NCI-H2107 treated with DMSO at 0.1 percent for 48 hours (cell line): Measurements from ENCODE around the gene SMDT1.
"Not testable (repeated sequence)": the region's sequence is repeated elsewhere in the genome, so short reads cannot be mapped to it uniquely, and the experiment has no call there.

Experiments used
- DNase-seq: peaks from one replicate; lab custom pipeline; 2025; ENCODE audit not compliant: unreplicated experiment; lab: John Stamatoyannopoulos, UW

SMDT1 gene

DNA sequence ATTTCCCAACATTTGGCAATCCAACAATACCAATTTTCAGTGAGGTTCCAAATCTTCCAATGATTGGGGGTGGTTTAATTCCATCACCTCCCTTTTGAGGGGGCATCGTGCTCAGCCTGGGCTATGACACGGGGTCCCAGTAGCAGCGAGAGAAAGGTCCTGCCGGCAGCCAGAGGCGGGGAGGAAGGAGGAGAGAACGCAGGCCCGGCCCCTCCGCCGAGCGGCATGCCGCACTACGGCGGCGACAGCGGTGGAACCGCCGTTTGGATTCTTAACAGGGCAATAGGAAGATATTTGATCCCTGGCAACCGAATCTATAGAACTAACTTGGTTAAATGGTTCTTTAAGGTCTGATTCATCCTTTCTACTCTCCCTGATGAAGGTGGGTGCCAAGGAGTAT is 29.3 kb downstream of the SMDT1 start:
- DNase-seq, result no peak

DNA sequence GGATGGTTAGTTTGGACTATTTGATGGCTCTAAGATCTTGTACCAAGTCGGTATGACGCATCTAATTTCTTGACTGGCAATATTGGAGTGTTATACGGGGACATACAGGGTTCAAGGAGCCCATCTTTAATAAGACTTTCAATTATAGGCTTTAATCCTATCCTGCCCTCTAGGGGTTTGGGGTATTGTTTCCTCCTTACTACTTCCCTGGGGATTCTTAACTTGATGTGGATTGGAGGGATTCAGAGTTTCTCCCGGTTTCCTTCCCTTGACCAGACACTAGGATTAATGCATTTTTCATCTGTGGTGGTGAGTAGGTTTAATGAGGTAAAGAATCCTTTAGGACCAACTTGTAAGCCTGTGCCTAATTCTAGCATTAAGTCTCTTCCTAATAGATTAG is 32.3 kb downstream of the SMDT1 start:
- no peak for DNase-seq

DNA sequence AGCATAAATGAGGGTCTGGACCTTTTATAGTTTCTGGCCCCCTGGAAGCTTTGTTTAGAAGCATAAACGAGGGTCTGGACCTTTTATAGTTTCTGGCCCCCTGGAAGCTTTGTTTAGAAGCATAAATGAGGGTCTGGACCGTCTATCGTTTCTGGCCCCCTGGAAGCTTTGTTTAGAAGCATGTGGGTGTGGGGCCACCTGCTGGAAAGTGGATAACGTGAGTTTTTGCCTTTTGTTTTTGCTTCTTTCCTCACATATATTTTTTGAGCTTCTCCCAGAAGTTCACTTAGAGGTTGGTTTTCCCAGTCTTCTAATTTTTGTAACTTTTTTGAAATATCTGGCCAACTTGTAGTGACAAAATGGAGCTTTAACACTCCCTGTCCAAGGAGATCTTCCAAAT is 33.3 kb downstream of the SMDT1 start:
- DNase-seq, result not testable (repeated sequence)

DNA sequence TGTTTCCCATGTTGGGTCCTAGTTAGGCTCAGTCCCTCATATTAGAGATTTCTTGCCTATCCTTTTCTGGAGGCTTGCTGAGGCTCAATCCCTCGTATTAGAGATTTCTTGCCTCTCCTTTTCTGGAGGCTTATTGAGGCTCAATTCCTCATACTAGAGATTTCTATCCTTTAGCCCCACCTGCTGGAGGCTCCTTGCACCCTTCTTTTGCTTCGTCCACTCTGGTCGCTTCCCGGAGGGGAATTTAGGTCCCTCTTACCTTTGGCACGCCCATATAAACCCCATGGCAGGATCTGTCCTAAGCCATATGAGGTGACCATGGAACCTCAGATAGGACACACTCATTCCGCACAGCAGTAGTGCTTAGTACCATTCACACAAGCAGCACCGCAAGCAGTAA is 35.2 kb downstream of the SMDT1 start:
- DNase-seq, result no peak

DNA sequence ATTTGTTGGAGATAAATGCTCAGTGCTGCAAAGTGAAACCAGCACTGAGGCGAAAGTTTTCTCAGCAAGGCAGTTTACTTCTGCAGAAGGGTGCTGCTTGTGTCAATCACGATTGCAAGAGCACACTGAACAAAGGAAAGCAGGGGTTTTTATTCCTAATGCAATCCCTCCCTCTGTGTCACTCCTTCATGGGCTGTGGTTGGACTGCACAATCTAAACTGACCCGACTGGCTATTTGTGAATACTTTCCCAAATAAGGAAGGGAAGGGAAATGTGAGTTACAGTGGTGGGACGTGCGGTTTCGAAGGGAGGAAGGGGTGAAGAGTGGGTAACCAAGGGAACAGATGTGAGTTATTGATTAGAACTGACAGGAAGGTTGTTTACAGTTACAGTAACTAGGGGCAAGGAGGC is 35.9 kb downstream of the SMDT1 start:
- DNase-seq, result not testable (repeated sequence)

DNA sequence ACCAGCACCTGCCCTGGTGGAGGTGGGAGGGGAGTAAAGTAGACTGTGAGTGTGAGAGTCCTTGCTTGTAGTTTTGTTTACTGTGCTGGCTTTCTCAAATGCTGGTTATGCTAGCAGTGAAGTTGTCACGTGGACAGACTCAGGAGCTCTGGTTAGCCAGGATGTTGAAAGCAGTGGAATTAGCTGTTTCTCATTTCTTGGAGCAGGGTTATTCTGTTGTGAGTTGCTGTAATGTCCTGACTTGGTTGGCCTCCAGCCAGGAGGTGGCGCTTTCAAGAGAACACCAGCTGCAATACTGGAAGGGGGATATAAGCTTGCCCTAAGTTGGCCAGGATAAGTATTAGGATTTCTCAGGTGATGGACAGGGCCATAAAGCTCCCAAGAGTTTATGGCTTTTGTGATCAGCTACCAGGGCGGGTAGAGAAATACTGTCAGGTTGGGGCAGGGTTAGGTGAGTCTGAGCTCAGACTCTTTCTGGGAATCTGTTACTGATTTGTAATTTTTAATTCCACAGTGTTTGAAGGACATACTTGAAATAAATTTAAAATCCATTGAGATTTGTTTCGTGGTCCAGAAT is 37.4 kb downstream of the SMDT1 start:
- no peak for DNase-seq

DNA sequence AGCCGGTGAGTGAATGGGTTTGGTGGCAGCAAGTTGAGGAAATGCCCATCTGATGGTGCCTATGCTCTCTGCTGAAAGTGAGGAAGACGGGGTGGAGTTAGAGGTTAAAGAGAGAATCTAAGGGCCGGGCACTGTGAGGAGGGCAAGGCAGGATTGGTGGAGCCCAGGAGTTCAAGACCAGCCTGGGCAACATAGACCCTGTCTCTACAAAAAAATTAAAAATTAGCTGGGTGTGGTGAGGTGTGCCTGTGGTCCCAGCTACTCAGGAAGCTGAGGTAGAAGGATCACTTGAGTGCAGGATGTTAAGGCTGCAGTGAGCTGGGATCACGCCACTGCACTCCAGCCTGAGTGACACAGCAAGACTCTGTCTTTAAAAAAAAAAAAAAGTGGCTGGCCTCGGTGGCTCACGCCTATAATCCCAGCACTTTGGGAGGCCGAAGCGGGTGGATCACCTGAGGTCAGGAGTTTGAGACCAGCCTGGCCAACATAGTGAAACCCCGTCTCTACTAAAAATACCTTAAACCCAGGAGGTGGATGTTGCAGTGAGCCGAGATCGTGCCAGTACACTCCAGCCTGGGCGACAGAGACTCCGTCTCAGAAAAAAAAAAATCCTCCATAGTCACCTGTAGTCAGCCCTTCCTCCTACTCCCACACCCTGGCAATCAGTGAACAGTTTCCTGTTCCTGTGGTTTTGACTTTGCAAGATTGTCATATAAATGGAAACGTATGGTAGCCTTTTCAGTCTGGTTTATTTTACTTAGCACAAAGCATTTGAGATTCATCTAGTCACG is 40.9 kb downstream of the SMDT1 start:
- not testable (repeated sequence) for DNase-seq

DNA sequence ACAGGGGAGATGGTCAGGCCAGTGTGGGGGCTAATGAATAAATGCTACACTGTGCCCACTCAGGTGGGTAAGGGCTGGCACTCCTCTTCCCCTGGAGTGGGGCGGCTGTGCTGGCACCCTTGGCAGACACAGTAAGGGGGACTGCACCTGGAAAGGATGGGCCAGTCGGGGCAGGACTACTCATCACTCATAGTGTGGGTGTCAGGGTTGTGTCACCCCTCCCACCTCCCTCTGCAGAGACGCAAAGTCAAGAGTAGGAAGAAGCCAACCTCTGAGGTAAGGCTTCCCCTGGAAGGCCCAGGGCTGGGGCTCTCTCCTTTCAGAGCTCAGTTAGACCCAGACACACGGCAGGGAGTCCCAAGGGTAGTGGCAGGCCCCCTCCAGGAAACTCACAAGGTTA is 44.0 kb downstream of the SMDT1 start:
- not testable (repeated sequence) for DNase-seq

DNA sequence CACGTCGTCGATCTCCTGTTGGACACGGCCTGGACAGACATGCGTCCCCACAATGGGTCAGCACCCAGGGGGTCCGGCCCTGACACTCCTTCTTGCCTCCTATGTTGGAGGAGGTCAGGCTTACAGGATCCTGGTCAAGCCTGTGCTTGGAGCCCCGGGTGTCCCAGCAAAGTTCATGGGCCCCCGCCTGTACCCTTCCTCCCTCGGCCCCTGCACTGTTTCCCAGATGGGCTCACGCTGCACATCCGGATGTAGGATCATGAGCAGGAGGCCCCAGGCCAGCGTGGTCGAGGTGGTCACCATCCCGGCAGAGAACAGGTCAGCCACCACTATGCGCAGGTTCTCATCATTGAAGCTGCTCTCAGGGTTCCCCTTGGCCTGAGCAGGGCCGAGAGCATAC is 48.1 kb downstream of the SMDT1 start:
- DNase-seq, result no peak

DNA sequence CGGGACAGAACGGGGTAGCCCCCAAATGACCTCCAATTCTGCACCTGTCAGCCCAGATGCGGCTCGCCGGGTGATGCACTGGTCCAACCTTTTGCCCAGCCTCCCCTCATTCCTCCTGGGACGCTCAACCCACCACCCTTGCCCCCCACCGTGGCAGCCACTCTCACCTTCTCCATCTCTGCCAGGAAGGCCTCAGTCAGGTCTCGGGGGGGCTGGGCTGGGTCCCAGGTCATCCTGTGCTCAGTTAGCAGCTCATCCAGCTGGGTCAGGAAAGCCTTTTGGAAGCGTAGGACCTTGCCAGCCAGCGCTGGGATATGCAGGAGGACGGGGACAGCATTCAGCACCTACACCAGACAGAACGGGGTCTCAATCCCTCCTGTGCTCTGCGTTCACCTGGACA is 48.5 kb downstream of the SMDT1 start:
- DNase-seq, result not testable (repeated sequence)

DNA sequence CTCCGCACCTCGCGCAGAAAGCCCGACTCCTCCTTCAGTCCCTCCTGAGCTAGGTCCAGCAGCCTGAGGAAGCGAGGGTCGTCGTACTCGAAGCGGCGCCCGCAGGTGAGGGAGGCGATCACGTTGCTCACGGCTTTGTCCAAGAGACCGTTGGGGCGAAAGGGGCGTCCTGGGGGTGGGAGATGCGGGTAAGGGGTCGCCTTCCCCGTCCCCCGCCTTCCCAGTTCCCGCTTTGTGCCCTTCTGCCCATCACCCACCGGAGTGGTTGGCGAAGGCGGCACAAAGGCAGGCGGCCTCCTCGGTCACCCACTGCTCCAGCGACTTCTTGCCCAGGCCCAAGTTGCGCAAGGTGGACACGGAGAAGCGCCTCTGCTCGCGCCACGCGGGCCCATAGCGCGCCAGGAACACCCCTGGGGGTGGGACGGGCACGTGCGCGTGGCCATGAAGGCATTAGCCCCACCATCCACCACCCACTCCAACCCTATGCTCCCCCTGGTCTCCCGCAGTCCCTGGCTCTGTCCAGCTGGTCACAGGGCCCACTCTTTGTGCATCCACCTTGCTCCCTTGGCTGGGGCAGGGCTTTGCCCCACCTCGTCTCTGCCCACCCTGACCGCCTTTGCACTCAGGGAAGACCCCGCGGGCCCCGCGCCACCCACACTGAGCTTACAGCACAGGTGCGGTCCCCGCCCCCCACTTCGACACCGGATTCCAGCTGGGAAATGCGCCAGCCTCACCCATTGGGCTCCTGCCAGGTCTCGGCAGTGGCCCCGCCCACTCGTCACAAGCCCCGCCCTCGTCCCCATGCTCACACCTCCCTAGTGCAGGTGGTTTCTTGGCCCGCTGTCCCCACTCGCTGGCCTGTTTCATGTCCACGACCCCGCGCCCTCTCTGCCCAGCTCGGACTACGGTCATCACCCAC is 49.5 kb downstream of the SMDT1 start:
- DNase-seq, result not testable (repeated sequence)

DNA sequence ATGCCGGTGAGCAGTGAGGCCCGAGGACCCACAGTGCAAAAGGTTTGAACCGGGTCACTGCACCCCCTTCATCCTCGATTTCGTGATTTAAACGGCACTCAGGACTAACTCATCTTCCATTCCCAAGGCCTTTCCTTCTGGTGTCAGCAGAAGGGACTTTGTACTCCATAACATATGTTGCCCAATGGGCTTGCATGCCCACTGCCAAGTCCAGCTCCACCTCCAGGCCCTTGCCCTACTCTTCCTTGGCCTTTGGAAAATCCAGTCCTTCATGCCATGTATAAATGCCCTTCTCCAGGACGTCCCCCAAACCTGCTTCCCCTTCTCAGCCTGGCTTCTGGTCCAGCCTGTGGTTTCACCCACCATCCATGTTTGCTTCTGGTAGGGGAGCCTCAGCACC is 50.7 kb downstream of the SMDT1 start:
- DNase-seq, result not testable (repeated sequence)

DNA sequence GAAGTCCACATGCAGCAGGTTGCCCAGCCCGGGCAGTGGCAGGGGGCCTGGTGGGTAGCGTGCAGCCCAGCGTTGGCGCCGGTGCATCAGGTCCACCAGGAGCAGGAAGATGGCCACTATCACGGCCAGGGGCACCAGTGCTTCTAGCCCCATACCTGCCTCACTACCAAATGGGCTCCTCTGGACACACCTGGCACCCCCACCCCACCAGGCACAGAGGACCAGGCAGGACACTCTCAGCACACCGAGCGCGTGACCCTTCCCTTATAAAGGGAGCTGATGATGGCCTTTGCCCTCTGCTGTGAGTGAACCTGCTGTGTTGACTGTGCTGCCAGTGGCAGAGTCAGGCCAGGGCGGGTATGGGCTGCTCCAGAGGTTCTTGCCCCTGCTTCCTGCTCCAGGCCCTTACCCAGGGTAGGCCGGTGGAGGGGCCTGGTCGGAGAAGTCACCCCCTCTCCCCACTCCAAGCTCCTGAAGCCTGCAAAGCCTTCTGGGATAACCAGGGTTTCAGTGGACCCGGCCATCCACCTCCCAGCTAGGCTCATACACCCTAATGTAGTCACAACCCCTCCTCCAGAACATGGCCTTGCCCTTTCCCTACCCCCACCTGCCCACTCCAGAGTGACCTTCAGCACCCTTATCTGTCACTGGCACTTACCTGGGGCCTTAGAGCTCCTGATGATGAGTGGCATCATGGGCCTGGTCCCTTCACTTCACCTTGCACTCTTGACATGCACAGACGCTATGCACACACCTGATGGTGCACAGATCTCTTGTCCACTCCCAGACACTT is 51.3 kb downstream of the SMDT1 start, which contains the start of gene CYP2D6:
TSS of gene CYP2D6 (minus strand) at position 172 of the 793 bp plus-strand sequence. CDS start at position 153, 19 bp downstream.
- DNase-seq, result not testable (repeated sequence)

DNA sequence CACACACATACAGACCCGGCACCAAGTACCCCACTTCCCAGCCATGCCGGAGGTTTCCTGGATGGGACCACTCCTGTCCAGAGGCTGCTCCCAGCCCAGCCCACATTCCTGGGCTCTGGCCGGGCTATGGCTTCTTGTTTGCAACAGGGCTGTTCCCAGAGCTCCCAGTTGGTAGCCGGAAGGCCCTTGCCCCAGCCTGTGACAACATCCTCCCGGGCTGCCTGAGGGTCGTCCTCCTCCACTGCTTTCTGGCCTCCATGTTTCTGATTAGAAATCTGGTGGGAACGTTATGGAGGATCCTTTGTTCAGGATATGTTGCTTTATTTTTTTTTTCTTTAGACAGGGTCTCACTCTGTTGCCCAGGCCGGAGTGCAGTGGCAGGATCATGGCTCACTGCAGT is 52.1 kb downstream of the SMDT1 start:
- DNase-seq, result no peak

DNA sequence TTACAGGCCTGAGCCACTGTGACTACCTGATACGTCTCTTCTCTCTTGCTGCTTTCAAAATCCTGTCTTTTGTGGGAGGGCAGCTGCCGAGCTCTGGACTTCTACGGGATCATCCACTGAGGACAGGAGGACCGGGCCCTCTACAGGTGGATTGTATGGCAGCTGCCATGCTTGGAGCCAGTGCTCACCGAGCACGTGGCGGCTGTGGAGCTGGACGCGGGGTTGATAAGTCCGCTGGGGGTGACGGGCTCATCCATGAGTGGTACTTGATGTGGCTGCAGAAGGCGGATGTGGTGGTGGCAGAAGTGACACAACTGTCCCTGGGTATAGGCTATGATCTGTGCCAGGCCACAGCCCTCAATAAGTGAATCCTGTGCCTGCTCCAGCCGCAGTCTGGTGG is 53.0 kb downstream of the SMDT1 start:
- no peak for DNase-seq
